Ishikawa (cell line): Measurements from ENCODE around the gene AGFG1.

Experiments used
- CREB1 ChIP-seq: IDR thresholded peaks from 2 replicates; pipeline ENCODE4 v1.6.1; 2012; ENCODE audit warnings: low read depth
- NFIC ChIP-seq: IDR thresholded peaks from 2 replicates; pipeline ENCODE4 v1.6.1; 2012
- TAF1 ChIP-seq: IDR thresholded peaks from 2 replicates; pipeline ENCODE4 v1.6.1; 2012; ENCODE audit warnings: low read depth, mild to moderate bottlenecking
- YY1 ChIP-seq: IDR thresholded peaks from 2 replicates; pipeline ENCODE4 v1.6.1; 2012; ENCODE audit warnings: low read depth
- TF ChIP-seq, protein P1 (sequence below): IDR thresholded peaks from 2 replicates; pipeline ENCODE4 v1.6.1; 2012
- TF ChIP-seq, protein P2 (sequence below): IDR thresholded peaks from 2 replicates; pipeline ENCODE4 v1.6.1; 2012; ENCODE audit warnings: low read depth, mild to moderate bottlenecking

DNA sequence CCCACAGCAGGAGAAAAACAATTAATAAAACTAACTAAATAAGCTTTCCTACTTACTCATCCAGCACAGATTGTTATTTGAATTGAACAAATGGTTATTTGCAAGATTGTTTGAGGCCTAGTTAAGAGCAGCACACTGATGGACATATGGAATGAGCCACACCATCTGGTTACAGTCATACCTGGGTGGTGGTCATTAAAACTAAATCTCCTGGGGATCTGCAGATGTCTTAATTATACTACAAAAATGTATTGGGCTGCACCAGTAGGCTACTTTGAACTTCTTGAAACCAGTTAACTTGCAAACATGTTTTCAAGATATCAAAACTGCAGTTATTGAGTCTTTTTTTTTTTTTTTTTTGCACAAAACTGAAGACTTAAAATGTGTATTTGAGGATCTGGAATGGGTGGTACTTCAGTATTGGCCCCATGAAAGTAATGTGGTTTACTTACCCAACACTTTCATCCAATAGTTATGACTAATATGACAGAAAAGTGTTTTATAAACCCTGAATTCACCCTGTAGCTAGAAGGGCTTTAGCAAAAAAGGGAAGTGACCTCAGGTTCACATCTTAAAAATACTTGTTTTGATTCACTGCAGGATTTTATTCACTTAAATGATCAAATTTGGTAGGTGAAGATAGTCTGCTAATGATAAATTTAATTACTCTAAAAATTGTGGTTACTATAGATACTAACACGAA is 10.8 kb downstream of the AGFG1 start:
- TF ChIP-seq, protein P1, sequence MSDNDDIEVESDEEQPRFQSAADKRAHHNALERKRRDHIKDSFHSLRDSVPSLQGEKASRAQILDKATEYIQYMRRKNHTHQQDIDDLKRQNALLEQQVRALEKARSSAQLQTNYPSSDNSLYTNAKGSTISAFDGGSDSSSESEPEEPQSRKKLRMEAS, result no peak
- TF ChIP-seq YY1 (no peak), CREB1 (no peak), TAF1 (no peak), NFIC (no peak)
- TF ChIP-seq, protein P2, sequence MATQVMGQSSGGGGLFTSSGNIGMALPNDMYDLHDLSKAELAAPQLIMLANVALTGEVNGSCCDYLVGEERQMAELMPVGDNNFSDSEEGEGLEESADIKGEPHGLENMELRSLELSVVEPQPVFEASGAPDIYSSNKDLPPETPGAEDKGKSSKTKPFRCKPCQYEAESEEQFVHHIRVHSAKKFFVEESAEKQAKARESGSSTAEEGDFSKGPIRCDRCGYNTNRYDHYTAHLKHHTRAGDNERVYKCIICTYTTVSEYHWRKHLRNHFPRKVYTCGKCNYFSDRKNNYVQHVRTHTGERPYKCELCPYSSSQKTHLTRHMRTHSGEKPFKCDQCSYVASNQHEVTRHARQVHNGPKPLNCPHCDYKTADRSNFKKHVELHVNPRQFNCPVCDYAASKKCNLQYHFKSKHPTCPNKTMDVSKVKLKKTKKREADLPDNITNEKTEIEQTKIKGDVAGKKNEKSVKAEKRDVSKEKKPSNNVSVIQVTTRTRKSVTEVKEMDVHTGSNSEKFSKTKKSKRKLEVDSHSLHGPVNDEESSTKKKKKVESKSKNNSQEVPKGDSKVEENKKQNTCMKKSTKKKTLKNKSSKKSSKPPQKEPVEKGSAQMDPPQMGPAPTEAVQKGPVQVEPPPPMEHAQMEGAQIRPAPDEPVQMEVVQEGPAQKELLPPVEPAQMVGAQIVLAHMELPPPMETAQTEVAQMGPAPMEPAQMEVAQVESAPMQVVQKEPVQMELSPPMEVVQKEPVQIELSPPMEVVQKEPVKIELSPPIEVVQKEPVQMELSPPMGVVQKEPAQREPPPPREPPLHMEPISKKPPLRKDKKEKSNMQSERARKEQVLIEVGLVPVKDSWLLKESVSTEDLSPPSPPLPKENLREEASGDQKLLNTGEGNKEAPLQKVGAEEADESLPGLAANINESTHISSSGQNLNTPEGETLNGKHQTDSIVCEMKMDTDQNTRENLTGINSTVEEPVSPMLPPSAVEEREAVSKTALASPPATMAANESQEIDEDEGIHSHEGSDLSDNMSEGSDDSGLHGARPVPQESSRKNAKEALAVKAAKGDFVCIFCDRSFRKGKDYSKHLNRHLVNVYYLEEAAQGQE, result no peak
